Esophagus squamous epithelium (tissue), 5 donors: Measurements from ENCODE around the gene NANOS3. TPM values are rescaled to one million over a fixed set of nuclear protein-coding genes. Genes with fewer than 3 reads are reported as not detected.

Experiments
- DNase-seq: peaks from one replicate; lab custom pipeline; 2025; lab: John Stamatoyannopoulos, UW
- H3K27ac ChIP-seq, 4 donors: fragments of 200-600 bp; sonication (generic); one replicate each; pipeline ENCODE4 v1.5.1; 2016 to 2019; ENCODE audit warnings: mild to moderate bottlenecking in 1 of 4
- H3K27me3 ChIP-seq, 4 donors: fragments of 200-600 bp; sonication (generic); 1 replicate in 3 of 4; 2 replicates in 1 of 4; pipeline versions ENCODE4 v1.5.1 to v1.6.0; 2017 to 2021; ENCODE audit warnings: antibody characterized with exemption in 1 of 4
- H3K36me3 ChIP-seq, 3 donors: fragments of 200-600 bp; sonication (generic); one replicate each; pipeline ENCODE4 v1.5.1; 2016 to 2019
- H3K4me1 ChIP-seq, 3 donors: fragments of 200-600 bp; sonication (generic); one replicate each; pipeline ENCODE4 v1.5.1; 2017 to 2019
- H3K4me3 ChIP-seq, 4 donors: fragments of 200-600 bp; sonication (generic); 1 replicate in 3 of 4; 2 replicates in 1 of 4; pipeline ENCODE4 v1.5.1; 2016 to 2019; ENCODE audit warnings: mild to moderate bottlenecking in 2 of 4, moderate library complexity in 1 of 4
- H3K9me3 ChIP-seq, 3 donors: fragments of 200-600 bp; sonication (generic); one replicate each; pipeline ENCODE4 v1.5.1; 2016 to 2019
- POLR2A ChIP-seq, 4 donors: fragments of 450-650 bp; IDR thresholded peaks; one replicate each; pipeline ENCODE4 v1.6.1; 2017; ENCODE audit warnings: antibody characterized with exemption in 4 of 4, mild to moderate bottlenecking in 4 of 4, moderate library complexity in 3 of 4
- WGBS, 2 donors: methylation state at CpG; one replicate each; pipeline ENCODE4 v1.1.5; 2018; 5-methylcytosine and 5-hydroxymethylcytosine counted together
- intact Hi-C: fragments of 100-400 bp; cut with DNase I; formaldehyde crosslinking; loops from one replicate; pipeline ENCODE4 v1.15.0; 2022
- total RNA-seq, 4 donors: library from RNA; depleted of rRNA; stranded (reverse); fragments of >200 nt; gene quantifications; one replicate each; pipeline ENCODE4 v1.1.0, GENCODE V29; 2016
- TF ChIP-seq, protein P1 (sequence below), 6 experiments: fragments of 450-650 bp in 4 of 6; fragments of 200-600 bp in 2 of 6; sonication (generic) in 2 of 6; IDR thresholded peaks; one replicate each; pipeline ENCODE4 v1.5.1; 2016 to 2019; ENCODE audit warnings: antibody characterized with exemption in 6 of 6, mild to moderate bottlenecking in 4 of 6, moderate library complexity in 4 of 6
- donor health status: DM: yes; HTN: yes; CAD: no.

The NANOS3 gene
- total RNA-seq, 4 donors from 2014 or later = not detected

DNA sequence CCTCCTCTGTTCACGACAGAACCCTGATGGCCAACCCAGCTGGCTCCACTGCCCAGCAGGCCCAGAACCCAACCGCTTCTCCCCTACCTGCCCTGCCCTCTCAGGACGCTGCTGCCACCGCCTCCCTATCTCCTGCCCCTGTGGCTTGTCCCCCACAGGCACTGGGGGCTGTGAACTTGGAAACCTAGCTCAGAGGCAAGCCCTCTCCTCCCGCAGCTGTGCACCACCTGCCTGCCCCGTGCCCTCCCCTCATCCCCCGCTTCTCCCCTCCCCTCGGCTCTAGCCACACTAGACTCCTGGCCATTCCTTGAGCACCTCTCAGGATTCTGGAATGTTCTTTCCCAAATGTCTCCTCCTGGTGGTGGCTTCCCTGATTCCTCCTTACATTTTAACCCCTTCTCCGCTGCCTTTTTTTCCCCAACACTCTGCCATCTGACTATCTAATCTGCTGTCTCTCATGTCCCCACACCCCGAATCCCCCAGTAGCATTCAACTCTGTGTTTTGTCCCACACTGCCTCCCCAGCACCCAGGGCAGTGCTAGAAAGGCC, 6.7 kb downstream of the NANOS3 start:
- 86 to 87% methylated on average over 8 to 10 of the region's 10 CpGs for WGBS, 2 donors
- DNase-seq = no peak
- H3K4me1 ChIP-seq = peaks cover 32 to 92% (median 55%) of the 10 kb centered on the region in 3 donors
- intact Hi-C loops = loop anchor here (10.0 kb wide), 1 partner anchor 191 kb away; the partner anchor contains the start of gene MISP3
- TF ChIP-seq POLR2A (IDR thresholded peaks at IDR 0.05) = no peak
- TF ChIP-seq, protein P1, sequence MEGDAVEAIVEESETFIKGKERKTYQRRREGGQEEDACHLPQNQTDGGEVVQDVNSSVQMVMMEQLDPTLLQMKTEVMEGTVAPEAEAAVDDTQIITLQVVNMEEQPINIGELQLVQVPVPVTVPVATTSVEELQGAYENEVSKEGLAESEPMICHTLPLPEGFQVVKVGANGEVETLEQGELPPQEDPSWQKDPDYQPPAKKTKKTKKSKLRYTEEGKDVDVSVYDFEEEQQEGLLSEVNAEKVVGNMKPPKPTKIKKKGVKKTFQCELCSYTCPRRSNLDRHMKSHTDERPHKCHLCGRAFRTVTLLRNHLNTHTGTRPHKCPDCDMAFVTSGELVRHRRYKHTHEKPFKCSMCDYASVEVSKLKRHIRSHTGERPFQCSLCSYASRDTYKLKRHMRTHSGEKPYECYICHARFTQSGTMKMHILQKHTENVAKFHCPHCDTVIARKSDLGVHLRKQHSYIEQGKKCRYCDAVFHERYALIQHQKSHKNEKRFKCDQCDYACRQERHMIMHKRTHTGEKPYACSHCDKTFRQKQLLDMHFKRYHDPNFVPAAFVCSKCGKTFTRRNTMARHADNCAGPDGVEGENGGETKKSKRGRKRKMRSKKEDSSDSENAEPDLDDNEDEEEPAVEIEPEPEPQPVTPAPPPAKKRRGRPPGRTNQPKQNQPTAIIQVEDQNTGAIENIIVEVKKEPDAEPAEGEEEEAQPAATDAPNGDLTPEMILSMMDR (IDR thresholded peaks at IDR 0.05) = peak in 1 of 6 experiments; percentile 12
- no peaks in the 10 kb centered on the region for H3K9me3 ChIP-seq
- no peak overlapping the region for H3K4me3 ChIP-seq
- no peaks in the 10 kb centered on the region for H3K36me3 ChIP-seq
- peak overlapping the region in 3 of 4 donors; percentile 89 to 95 (median 91) for H3K27ac ChIP-seq
- no peaks in the 10 kb centered on the region for H3K27me3 ChIP-seq

DNA sequence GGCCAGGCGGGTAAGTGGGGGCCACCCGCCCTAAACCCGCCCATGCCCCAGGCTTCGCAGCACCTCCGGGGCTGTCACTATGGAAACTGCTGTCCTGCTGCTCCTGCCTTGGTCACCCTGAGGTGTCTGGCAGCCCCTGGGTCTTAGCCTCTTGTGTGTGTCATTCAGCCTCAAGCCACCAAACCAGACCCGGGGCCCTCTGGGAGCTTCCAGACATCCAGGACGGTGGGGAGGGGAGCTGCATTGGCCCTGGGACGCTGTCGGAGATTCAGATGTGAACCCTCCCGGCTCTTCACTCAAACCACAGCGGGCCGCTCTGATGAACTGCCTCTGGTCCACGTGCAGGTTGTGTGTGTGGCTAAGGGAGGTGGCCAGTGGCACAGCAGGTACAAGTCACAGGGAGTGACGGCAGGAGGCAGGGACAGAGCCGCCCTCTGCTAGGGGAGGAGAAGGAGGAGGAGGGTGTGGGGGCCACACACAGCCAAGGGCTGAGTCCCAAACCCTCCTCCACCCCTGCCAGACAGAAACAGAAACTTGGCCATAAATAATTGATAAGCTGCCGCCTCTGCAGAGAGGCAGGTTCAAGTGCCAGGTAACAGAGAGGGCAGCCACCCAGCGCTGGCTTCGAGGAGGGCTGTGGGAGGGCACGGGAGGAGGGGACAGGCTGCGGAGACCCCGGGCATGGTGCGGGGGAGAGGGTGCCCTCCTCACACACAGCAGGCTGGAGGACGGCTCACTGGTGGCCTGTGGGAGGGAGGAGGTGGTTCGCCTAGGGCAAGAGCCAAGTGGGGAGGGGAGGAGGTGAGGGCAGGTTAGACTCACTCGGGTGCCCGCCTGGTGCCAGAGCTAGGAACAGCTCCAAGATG, 8.0 kb downstream of the NANOS3 start:
- intact Hi-C loops = loop anchor here (10.0 kb wide), 1 partner anchor 190 kb away; the partner anchor contains the start of gene MISP3
- 41 to 45% methylated on average over 16 to 22 of the region's 26 CpGs for WGBS, 2 donors

DNA sequence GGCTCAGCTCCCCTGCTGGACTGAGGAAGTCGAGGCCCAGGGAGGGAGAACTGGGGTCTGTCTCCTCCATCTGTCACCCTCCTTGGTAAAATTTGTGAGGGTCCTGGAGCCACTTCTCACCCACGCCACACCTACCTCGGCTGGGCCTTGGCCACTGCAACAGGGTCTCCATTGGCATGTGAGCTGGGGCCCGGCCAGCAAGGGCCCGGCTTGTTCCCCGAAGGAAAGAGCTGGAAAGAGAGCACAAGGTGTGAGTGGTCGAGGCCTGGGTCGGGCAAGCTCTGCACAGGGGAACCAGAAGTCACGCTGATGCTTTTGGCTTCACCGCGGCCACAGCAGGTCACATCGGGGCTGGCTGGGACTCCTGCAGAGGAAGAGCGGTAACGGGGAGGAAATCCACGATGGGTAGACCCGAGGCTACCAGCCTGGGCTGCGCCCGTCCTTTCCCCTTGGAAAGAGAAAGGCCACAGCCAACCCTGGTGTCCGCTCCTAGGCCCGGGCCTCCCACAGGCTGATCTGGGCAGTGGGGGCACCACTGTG, 9.0 kb downstream of the NANOS3 start:
- intact Hi-C loops = loop anchor here (10.0 kb wide), 1 partner anchor 189 kb away; the partner anchor contains the start of gene MISP3
- peak overlapping the region in 3 of 4 donors; percentile 34 to 50 (median 40) for H3K4me3 ChIP-seq
- DNase-seq = no peak
- H3K9me3 ChIP-seq = no peaks in the 10 kb centered on the region
- no peaks in the 10 kb centered on the region for H3K27me3 ChIP-seq
- TF ChIP-seq, protein P1 (IDR thresholded peaks at IDR 0.05) = no peak
- TF ChIP-seq POLR2A (IDR thresholded peaks at IDR 0.05) = no peak
- H3K36me3 ChIP-seq = no peaks in the 10 kb centered on the region
- WGBS, 2 donors = 74 to 77% methylated on average over 7 to 15 of the region's 20 CpGs
- H3K27ac ChIP-seq = peak overlapping the region; percentile 79 to 95 (median 90)
- H3K4me1 ChIP-seq = peaks cover 28 to 84% (median 44%) of the 10 kb centered on the region in 3 donors

More for the DNA sequence above, 8.0 kb downstream of the NANOS3 start:
- Histone ChIP-seq H3K4me3 (peak overlapping the region; percentile 12 to 50 (median 37)), H3K27ac (peak overlapping the region; percentile 79 to 95 (median 90)), H3K4me1 (peaks cover 35 to 93% (median 51%) of the 10 kb centered on the region in 3 donors), H3K27me3 (no peaks in the 10 kb centered on the region), H3K9me3 (no peaks in the 10 kb centered on the region), H3K36me3 (no peaks in the 10 kb centered on the region)
- no peak for DNase-seq
- TF ChIP-seq, protein P1 (IDR thresholded peaks at IDR 0.05) = peak in 1 of 6 experiments; percentile 7
- TF ChIP-seq POLR2A (IDR thresholded peaks at IDR 0.05) = peak in 3 of 4 donors; percentile 36 to 57 (median 42)

DNA sequence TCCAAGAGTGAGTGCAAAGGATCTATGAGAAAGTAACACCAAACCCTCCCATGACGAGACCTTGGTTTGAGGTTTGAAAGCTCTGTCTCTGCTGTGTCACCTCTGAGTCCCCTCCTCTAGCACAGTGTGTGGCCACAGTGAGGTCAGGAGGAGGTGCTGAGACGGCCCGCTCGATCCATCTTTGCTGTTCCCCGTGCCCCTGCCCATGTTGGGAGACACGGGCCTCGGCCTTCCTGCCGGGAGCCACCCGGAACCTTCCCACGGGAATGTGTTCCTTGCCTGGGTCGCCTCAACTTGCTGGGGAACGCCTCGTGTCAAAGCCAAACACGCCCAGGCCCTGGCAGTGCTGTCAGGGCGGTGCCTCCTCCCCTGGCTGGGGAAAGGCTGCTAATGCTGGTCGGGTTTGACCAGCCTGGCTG, 10.1 kb downstream of the NANOS3 start:
- no peaks in the 10 kb centered on the region for H3K9me3 ChIP-seq
- H3K36me3 ChIP-seq = peaks cover 0 to 6% (median 0%) of the 10 kb centered on the region in 3 donors
- H3K4me1 ChIP-seq = peaks cover 17 to 73% (median 33%) of the 10 kb centered on the region in 3 donors
- no peak for DNase-seq
- H3K27ac ChIP-seq = peak overlapping the region; percentile 84 to 95 (median 90)
- peak overlapping the region in 1 of 4 donors; percentile 29 for H3K4me3 ChIP-seq
- TF ChIP-seq POLR2A (IDR thresholded peaks at IDR 0.05) = no peak
- TF ChIP-seq, protein P1 (IDR thresholded peaks at IDR 0.05) = no peak
- intact Hi-C loops = loop anchor here (10.0 kb wide), 1 partner anchor 188 kb away; the partner anchor contains the start of gene MISP3
- H3K27me3 ChIP-seq = no peaks in the 10 kb centered on the region
- WGBS, 2 donors = 18 to 43% methylated on average over 1 to 6 of the region's 16 CpGs
